H7 (cell line): ENCODE data around the gene ARSI. TPM values are rescaled to one million over a fixed set of nuclear protein-coding genes. Genes with fewer than 3 reads are reported as not detected.
A peak's percentile ranks its signal among the peaks of the same experiment; 100 is the strongest.

Experiments
- DNase-seq: peaks from one replicate; pipeline ENCODE4 v3.0.0; 2012
- H3K27me3 ChIP-seq: 2 replicates; pipeline ENCODE4 v1.6.0; 2011; ENCODE audit warnings: mild to moderate bottlenecking, low read length; ENCODE audit not compliant: control insufficient read depth, insufficient read depth
- H3K36me3 ChIP-seq: replicated peaks from 2 replicates; pipeline ENCODE4 v1.5.1; 2011; ENCODE audit warnings: low read length; ENCODE audit not compliant: control insufficient read depth, insufficient read depth
- H3K4me3 ChIP-seq: 2 replicates; pipeline ENCODE4 v1.5.1; 2011; ENCODE audit warnings: low read depth, mild to moderate bottlenecking, control low read depth, low read length, moderate library complexity; ENCODE audit not compliant: insufficient read depth
- total RNA-seq: library from RNA; depleted of rRNA; stranded (reverse); fragments of >200 nt; shearing (Covaris generic); gene quantifications from 2 replicates; pipeline ENCODE4 v1.2.3, GENCODE V29; 2014; rRNA removed

ARSI gene
- 3.2 and 3.6 TPM in 2 replicates for total RNA-seq

DNA sequence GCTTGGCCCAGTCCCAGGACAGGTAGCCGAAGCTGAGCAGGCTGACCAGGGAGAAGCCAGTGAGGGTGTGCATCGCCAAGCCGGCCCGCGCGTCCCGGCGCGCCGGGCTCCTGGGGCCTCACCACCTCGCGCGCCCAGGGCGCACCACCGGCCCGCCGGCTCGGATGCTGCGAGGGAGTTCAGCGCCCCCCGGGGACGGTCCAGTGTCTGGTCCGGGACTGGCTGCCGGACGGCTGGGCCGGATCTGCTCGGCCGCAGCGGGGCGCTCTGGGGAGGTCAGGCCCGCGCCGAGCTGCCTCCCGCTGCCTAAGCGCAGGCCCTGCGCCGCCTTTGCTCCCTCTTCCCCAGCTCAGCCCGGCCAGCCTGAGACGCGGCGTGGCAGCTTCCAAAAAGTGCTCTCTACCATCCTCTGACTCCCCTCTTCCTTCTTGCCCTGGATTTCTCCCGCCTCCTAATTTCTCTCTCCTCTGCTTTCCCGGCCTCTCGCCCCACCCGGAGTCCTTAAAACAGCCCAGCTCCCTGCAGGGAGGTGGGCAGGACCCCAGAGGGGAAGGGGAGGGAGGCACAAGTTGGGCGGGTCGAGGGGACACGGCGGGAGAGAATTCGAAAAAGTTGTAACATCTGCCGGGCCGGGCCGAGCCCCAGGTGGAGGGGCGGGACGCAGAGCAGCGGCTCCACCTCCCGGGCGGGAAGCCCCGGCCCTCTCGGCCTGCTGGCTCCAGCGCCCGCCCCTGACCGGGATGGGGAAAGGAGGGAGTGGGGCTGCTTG, at the start of gene ARSI:
Gene ARSI, minus strand, starts transcription at position 605 of the 769 bp plus-strand sequence. Its CDS starts 532 bp downstream, at position 73.
- peak; percentile 97 for DNase-seq
- no peaks in the 10 kb centered on the region for H3K36me3 ChIP-seq
- peak within 1 kb of the TSS; percentile 51 for H3K4me3 ChIP-seq
- H3K27me3 ChIP-seq, result peaks cover 5% of the 10 kb centered on the region

DNA sequence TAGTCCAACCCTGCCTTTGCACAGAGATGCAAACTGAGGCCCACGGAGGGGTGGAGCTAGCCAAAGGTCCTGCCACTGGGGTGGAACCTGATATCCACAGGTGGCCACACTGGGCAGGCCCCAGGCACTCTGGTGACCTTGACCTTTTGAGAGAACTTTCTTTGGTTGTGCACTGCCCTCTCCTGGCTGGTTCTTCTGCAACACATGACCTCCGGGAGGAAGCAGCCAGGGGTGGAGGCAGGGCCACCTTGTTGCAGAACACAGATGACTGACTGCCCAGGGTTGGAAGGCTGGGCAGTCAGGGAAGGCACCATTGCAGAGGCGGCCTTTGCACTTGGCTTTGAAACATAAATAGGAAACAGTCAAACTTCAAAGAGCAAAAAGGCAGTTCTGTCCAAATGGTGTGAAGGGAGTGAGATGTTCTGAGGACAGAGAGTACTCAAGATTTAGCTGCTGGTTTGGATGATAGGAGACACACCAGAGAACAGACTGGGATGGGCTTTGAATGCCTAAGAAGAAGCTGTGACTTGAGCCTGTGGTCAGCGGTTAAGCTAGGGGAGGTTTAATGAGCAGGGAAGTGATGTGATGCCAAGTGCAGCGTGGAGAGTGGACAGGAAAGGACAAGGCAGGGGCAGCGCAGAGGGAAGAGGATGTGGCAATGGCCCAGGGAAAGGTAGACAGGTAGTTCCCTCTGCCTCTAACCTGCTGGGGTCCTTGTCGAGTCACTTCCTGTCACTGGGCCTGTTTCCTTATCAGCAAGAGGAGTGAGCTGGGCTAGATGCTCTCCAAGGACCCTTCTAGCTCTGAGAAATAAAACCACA, 48.0 kb upstream of the ARSI start:
- peak; percentile 93 for DNase-seq
- H3K36me3 ChIP-seq, result no peaks in the 10 kb centered on the region
- H3K4me3 ChIP-seq, result no peak overlapping the region
- no peaks in the 10 kb centered on the region for H3K27me3 ChIP-seq

DNA sequence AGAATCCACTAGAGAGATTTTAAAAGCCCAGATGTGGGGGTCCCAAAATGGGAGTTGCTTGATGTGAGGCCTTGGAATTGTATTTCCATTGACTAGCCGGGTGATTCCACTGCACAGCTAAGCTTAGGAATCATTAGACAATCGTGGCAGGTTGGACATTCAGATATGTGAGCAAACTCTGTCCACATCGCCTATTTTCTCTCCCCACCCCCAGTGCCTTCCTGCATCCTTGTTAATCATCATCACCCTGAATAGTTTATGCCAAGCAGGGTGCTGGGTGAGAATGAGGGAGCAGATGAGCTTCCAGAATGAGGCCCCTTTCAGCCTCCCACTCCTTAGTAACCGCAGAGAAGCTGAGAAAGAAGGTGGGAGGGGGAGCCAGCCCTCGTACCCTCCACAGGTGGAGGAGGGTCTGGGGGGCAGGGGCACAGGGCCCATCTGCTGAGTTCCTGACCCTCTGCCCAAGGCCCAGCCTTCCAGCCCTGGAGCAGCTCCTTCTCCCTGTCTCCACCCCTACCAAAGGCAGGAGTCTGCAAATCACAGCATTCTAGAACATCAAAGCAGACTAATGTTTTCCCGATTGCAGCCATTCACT, 47.1 kb upstream of the ARSI start:
- Histone ChIP-seq H3K36me3 (no peaks in the 10 kb centered on the region), H3K27me3 (no peaks in the 10 kb centered on the region), H3K4me3 (no peak overlapping the region)
- DNase-seq, result no peak

DNA sequence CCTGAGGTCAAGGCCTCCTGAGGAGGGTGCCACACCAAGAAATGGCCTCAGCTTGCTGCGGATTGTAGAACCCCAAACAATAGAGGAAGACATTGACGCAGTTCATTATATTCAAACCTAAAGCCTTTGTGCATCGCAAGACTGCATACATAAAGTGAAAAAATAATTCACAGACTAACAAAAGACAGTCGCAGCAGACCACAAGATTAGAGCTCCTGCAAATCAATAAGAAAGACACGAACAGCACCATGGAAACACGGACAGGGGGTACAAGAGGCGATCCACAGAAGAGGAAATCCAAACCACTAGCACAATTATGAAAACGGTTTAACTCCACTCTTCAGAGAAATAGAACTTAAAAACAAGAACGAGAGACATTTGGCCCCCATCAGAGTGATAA, 44.7 kb upstream of the ARSI start:
- no peak for DNase-seq
- H3K27me3 ChIP-seq, result no peaks in the 10 kb centered on the region
- H3K4me3 ChIP-seq, result no peak overlapping the region
- no peaks in the 10 kb centered on the region for H3K36me3 ChIP-seq

- H3K27me3 ChIP-seq, result no peaks in the 10 kb centered on the region
- no peak overlapping the region for H3K4me3 ChIP-seq
- no peaks in the 10 kb centered on the region for H3K36me3 ChIP-seq
- DNase-seq, result no peak
These were observed 44.3 kb upstream of the ARSI start for GRCh38 chr5:150347003-150347402.

- no peak overlapping the region for H3K4me3 ChIP-seq
- DNase-seq, result no peak
- H3K27me3 ChIP-seq, result no peaks in the 10 kb centered on the region
- no peaks in the 10 kb centered on the region for H3K36me3 ChIP-seq
These were observed 43.9 kb upstream of the ARSI start for GRCh38 chr5:150346592-150346991.

GRCh38 chr5:150345716-150346115, 43.0 kb upstream of the ARSI start:
- Histone ChIP-seq H3K36me3 (no peaks in the 10 kb centered on the region), H3K4me3 (no peak overlapping the region), H3K27me3 (no peaks in the 10 kb centered on the region)
- no peak for DNase-seq

GRCh38 chr5:150343994-150344631, 41.4 kb upstream of the ARSI start:
- no peaks in the 10 kb centered on the region for H3K27me3 ChIP-seq
- H3K36me3 ChIP-seq, result no peaks in the 10 kb centered on the region
- no peak overlapping the region for H3K4me3 ChIP-seq
- no peak for DNase-seq

- no peak for DNase-seq
- Histone ChIP-seq H3K36me3 (no peaks in the 10 kb centered on the region), H3K4me3 (no peak overlapping the region), H3K27me3 (no peaks in the 10 kb centered on the region)
These were observed 39.9 kb upstream of the ARSI start for GRCh38 chr5:150342583-150342982.

GRCh38 chr5:150341989-150342388, 39.3 kb upstream of the ARSI start:
- no peaks in the 10 kb centered on the region for H3K27me3 ChIP-seq
- H3K36me3 ChIP-seq, result no peaks in the 10 kb centered on the region
- H3K4me3 ChIP-seq, result no peak overlapping the region
- DNase-seq, result no peak

DNA sequence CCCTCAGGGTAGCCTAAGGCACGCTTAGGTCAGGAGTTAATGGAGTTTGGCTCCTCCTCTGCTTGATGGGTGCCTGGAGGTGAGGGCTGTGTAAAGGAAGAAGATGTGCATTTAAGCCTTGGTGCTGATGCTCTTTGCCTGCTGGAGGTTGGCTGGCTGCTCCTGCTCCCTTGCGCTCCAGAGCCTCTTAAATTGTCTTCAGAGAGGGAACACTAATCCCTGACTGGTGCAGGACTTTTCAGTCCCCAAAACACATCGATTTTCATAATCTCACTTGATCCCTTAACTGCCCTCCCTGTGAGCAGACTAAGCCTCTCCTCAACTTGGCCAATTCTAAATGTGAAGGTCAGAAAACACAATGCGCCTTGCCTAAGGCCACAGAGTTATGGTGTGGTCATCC, 38.6 kb upstream of the ARSI start:
- H3K27me3 ChIP-seq, result no peaks in the 10 kb centered on the region
- no peaks in the 10 kb centered on the region for H3K36me3 ChIP-seq
- no peak for DNase-seq
- no peak overlapping the region for H3K4me3 ChIP-seq

DNA sequence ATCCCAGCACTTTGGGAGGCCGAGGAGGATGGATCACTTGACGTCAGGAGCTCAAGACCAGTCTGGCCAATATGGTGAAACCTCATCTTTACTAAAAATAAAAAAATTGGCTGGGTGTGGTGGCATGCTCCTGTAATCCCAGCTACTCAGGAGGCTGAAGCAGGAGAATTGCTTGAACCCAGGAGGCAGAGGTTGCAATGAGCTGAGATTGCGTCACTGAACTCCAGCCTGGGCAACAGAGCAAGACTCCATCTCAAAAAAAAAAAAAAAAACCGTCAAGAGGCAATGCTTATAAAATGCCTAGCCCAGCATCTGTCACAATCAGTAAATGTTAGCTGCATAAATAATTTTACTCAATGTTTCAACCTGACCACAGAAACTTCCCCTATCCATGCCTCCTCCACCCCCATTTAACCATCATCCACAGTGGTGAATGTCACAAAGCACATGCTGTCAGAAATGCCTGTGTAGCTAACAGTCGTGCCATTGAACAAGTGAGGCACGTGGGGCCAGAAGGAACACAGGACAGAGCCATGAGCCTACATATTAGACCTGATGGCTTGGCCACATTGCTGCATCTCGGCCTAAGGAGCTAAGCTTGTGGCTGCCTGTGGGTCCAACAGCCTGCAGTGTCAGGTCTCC, 38.0 kb upstream of the ARSI start:
- Histone ChIP-seq H3K36me3 (no peaks in the 10 kb centered on the region), H3K27me3 (no peaks in the 10 kb centered on the region), H3K4me3 (no peak overlapping the region)
- no peak for DNase-seq

DNA sequence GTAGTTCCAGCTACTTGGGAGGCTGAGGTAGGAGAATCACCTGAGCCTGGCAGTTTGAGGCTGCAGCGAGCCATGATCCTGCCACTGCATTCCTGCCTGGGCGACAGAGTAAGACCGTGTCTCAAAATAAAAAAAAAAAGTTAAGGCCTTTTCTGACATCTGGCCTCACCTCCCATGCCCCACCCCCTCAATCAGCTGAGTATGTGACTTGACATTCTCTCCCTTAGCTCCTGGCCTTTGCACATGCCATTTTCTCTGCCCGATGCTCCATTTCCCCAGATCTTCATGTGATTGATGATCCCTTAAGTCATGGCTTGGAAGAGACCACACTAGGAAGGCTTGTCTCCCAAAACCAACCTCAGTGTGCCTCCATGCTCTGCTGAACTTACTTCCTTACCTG, 37.1 kb upstream of the ARSI start:
- Histone ChIP-seq H3K36me3 (no peaks in the 10 kb centered on the region), H3K4me3 (no peak overlapping the region), H3K27me3 (no peaks in the 10 kb centered on the region)
- DNase-seq, result no peak

DNA sequence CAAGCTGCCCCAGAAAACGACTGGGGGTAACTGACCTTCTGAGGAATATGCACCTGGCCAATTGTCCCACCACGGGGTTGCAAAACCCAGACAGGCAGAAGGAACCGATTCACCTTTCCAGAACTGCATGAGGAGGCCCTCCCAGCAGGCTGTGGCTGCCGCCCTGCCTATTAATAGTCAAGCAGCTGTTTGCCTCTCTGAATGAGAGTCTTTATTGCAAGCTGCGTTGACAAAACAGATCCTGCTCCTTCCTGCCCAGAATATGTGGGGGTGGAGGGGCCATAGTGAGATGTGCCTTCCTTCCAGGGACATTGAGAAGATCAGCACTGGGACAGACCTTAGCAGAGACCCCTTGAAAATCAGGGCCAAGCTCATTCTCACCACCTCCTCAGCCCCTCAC, 36.5 kb upstream of the ARSI start:
- H3K27me3 ChIP-seq, result no peaks in the 10 kb centered on the region
- no peak for DNase-seq

More for the DNA sequence above, 36.5 kb upstream of the ARSI start:
- Histone ChIP-seq H3K4me3 (no peak overlapping the region), H3K36me3 (no peaks in the 10 kb centered on the region)
